HEK293 (cell line): ENCODE measurements around the gene NEMP1.

Experiments used
- CTCF ChIP-seq: fragments of 450-650 bp; formaldehyde crosslinking; IDR thresholded peaks from 2 replicates; pipeline ENCODE4 v1.5.1; 2016; ENCODE audit warnings: missing biosample characterization, missing genetic modification characterization
- ZNF23 ChIP-seq: fragments of 450-650 bp; formaldehyde crosslinking; IDR thresholded peaks from 2 replicates; pipeline ENCODE4 v1.5.1; 2016; ENCODE audit warnings: missing biosample characterization, missing genetic modification characterization, borderline replicate concordance

GRCh38 chr12:57097554-57097835 lies 18.9 kb upstream of the NEMP1 start:
- TF ChIP-seq ZNF23 (no peak), CTCF (tag by site-specific recombination) (no peak)
